BLaER1 treated with 17β-estradiol and CSF1 and Interleukin-3, amounts not matched to agents 10 nM and 100 nM (cell line): ENCODE data around the gene XRCC4.

Source experiments
- H3K27ac ChIP-seq, 11 experiments: shearing (Covaris generic); formaldehyde crosslinking; 2 replicates each; pipeline ENCODE4 v1.8.1; 2022
- H3K27me3 ChIP-seq, 11 experiments: shearing (Covaris generic); formaldehyde crosslinking; 2 replicates each; pipeline ENCODE4 v1.8.1; 2022
- H3K36me3 ChIP-seq, 11 experiments: shearing (Covaris generic); formaldehyde crosslinking; 2 replicates each; pipeline ENCODE4 v1.8.1; 2022
- H3K4me1 ChIP-seq, 10 experiments: shearing (Covaris generic); formaldehyde crosslinking; 2 replicates each; pipeline ENCODE4 v1.8.1; 2022
- H3K4me2 ChIP-seq, 11 experiments: shearing (Covaris generic); formaldehyde crosslinking; 2 replicates each; pipeline ENCODE4 v1.8.1; 2022
- H3K4me3 ChIP-seq, 10 experiments: shearing (Covaris generic); formaldehyde crosslinking; 2 replicates each; pipeline ENCODE4 v1.8.1; 2022
- H3K9ac ChIP-seq, 11 experiments: shearing (Covaris generic); formaldehyde crosslinking; 2 replicates each; pipeline ENCODE4 v1.8.1; 2022
- H3K9me3 ChIP-seq, 11 experiments: shearing (Covaris generic); formaldehyde crosslinking; replicated peaks in 1 of 11; 2 replicates each; pipeline ENCODE4 v1.8.1; 2022
- H4K20me1 ChIP-seq, 11 experiments: shearing (Covaris generic); formaldehyde crosslinking; 2 replicates each; pipeline ENCODE4 v1.8.1; 2022
- Cebpa-rat ChIP-seq, 11 experiments: shearing (Covaris generic); IDR thresholded peaks; 2 replicates each; pipeline ENCODE4 v1.8.1; 2022

The XRCC4 gene

GRCh38 chr5:83306572-83307241 is 229.4 kb downstream of the XRCC4 start:
- peaks cover 0 to 22% (median 0%) of the 10 kb centered on the region in 11 experiments; a peak in 6 of 22 replicates for H3K36me3 ChIP-seq
- peak in 7 of 11 experiments; percentile 30 to 82 (median 77); a peak in 9 of 22 replicates for TF ChIP-seq Cebpa-rat (IDR thresholded peaks at IDR 0.05)
- H4K20me1 ChIP-seq, result no peaks in the 10 kb centered on the region
- peaks cover 6 to 40% (median 8%) of the 10 kb centered on the region in 11 experiments; a peak in 19 of 22 replicates for H3K9me3 ChIP-seq
- peak overlapping the region; percentile 22 to 77 (median 57); a peak in 20 of 22 replicates for H3K4me2 ChIP-seq
- peaks cover 0 to 71% (median 26%) of the 10 kb centered on the region in 10 experiments; a peak in 18 of 20 replicates for H3K4me1 ChIP-seq
- H3K4me3 ChIP-seq, result no peak overlapping the region
- H3K27ac ChIP-seq, result peak overlapping the region; percentile 58 to 99 (median 83)
- H3K9ac ChIP-seq, result peak overlapping the region in 9 of 11 experiments; percentile 15 to 84 (median 68); a peak in 16 of 22 replicates
- no peaks in the 10 kb centered on the region for H3K27me3 ChIP-seq

GRCh38 chr5:83312663-83313062 is 235.3 kb downstream of the XRCC4 start:
- peak overlapping the region in 7 of 11 experiments; percentile 40 to 99 (median 86); a peak in 13 of 22 replicates for H3K27ac ChIP-seq
- H3K36me3 ChIP-seq, result peaks cover 0 to 29% (median 4%) of the 10 kb centered on the region in 11 experiments; a peak in 6 of 22 replicates
- H3K4me1 ChIP-seq, result peaks cover 0 to 65% (median 20%) of the 10 kb centered on the region in 10 experiments; a peak in 13 of 20 replicates
- H3K4me2 ChIP-seq, result peak overlapping the region in 7 of 11 experiments; percentile 2 to 77 (median 51); a peak in 11 of 22 replicates
- H3K27me3 ChIP-seq, result no peaks in the 10 kb centered on the region
- H3K9ac ChIP-seq, result peak overlapping the region in 5 of 11 experiments; percentile 48 to 79 (median 72); a peak in 8 of 22 replicates
- H3K9me3 ChIP-seq, result peaks cover 13 to 41% (median 19%) of the 10 kb centered on the region in 11 experiments
- no peaks in the 10 kb centered on the region for H4K20me1 ChIP-seq
- H3K4me3 ChIP-seq, result no peak overlapping the region
- TF ChIP-seq Cebpa-rat (IDR thresholded peaks at IDR 0.05), result peak in 4 of 11 experiments; percentile 22 to 44 (median 32); a peak in 4 of 22 replicates

GRCh38 chr5:83313436-83313835 is 236.1 kb downstream of the XRCC4 start:
- Histone ChIP-seq H4K20me1 (no peaks in the 10 kb centered on the region), H3K4me3 (no peak overlapping the region), H3K9ac (peak overlapping the region in 5 of 11 experiments; percentile 30 to 76 (median 72); a peak in 9 of 22 replicates), H3K27ac (peak overlapping the region in 7 of 11 experiments; percentile 25 to 99 (median 86); a peak in 13 of 22 replicates), H3K36me3 (peaks cover 0 to 29% (median 4%) of the 10 kb centered on the region in 11 experiments; a peak in 6 of 22 replicates), H3K4me2 (peak overlapping the region in 6 of 11 experiments; percentile 18 to 77 (median 54); a peak in 9 of 22 replicates), H3K9me3 (peaks cover 13 to 41% (median 19%) of the 10 kb centered on the region in 11 experiments), H3K4me1 (peaks cover 0 to 58% (median 17%) of the 10 kb centered on the region in 10 experiments; a peak in 11 of 20 replicates), H3K27me3 (no peaks in the 10 kb centered on the region)
- TF ChIP-seq Cebpa-rat (IDR thresholded peaks at IDR 0.05), result no peak

GRCh38 chr5:83321483-83322055 is 244.2 kb downstream of the XRCC4 start:
- Histone ChIP-seq H3K27ac (peak overlapping the region in 5 of 11 experiments; percentile 69 to 85 (median 77); a peak in 11 of 22 replicates), H4K20me1 (no peaks in the 10 kb centered on the region), H3K36me3 (0 out of 22 replicates have a peak, but pooled peaks cover 0 to 7% (median 0%) of the 10 kb centered on the region in 11 experiments), H3K4me3 (no peak overlapping the region), H3K4me1 (peaks cover 0 to 56% (median 4%) of the 10 kb centered on the region in 10 experiments; a peak in 9 of 20 replicates), H3K9ac (peak overlapping the region in 1 of 11 experiments; percentile 55; a peak in 1 of 22 replicates), H3K9me3 (peaks cover 0 to 32% (median 0%) of the 10 kb centered on the region in 11 experiments; a peak in 6 of 22 replicates), H3K27me3 (no peaks in the 10 kb centered on the region), H3K4me2 (peak overlapping the region in 2 of 11 experiments; percentile 29 to 53; a peak in 4 of 22 replicates)
- no peak for TF ChIP-seq Cebpa-rat (IDR thresholded peaks at IDR 0.05)

GRCh38 chr5:83322273-83322924 is 245.1 kb downstream of the XRCC4 start:
- peak overlapping the region in 4 of 11 experiments; percentile 10 to 46 (median 36); a peak in 6 of 22 replicates for H3K4me2 ChIP-seq
- TF ChIP-seq Cebpa-rat (IDR thresholded peaks at IDR 0.05), result no peak
- H4K20me1 ChIP-seq, result no peaks in the 10 kb centered on the region
- H3K27ac ChIP-seq, result peak overlapping the region in 6 of 11 experiments; percentile 39 to 85 (median 76); a peak in 10 of 22 replicates
- peaks cover 0 to 32% (median 0%) of the 10 kb centered on the region in 11 experiments; a peak in 6 of 22 replicates for H3K9me3 ChIP-seq
- H3K27me3 ChIP-seq, result no peaks in the 10 kb centered on the region
- no peak overlapping the region; a peak in 4 of 22 replicates for H3K9ac ChIP-seq
- H3K4me1 ChIP-seq, result peaks cover 0 to 56% (median 4%) of the 10 kb centered on the region in 10 experiments; a peak in 9 of 20 replicates
- 0 out of 22 replicates have a peak, but pooled peaks cover 0 to 7% (median 0%) of the 10 kb centered on the region in 11 experiments for H3K36me3 ChIP-seq
- no peak overlapping the region for H3K4me3 ChIP-seq

- peaks cover 0 to 42% (median 0%) of the 10 kb centered on the region in 11 experiments; a peak in 7 of 22 replicates for H3K9me3 ChIP-seq
- peak overlapping the region in 5 of 11 experiments; percentile 51 to 85 (median 77); a peak in 10 of 22 replicates for H3K27ac ChIP-seq
- H3K4me1 ChIP-seq, result peaks cover 0 to 56% (median 4%) of the 10 kb centered on the region in 10 experiments; a peak in 9 of 20 replicates
- peak overlapping the region in 3 of 11 experiments; percentile 24 to 44 (median 36); a peak in 5 of 22 replicates for H3K4me2 ChIP-seq
- peak overlapping the region in 1 of 11 experiments; percentile 18; a peak in 1 of 22 replicates for H3K9ac ChIP-seq
- no peak for TF ChIP-seq Cebpa-rat (IDR thresholded peaks at IDR 0.05)
- no peaks in the 10 kb centered on the region for H3K27me3 ChIP-seq
- H3K4me3 ChIP-seq, result no peak overlapping the region
- H3K36me3 ChIP-seq, result peaks cover 0 to 7% (median 0%) of the 10 kb centered on the region in 11 experiments; a peak in 1 of 22 replicates
- no peaks in the 10 kb centered on the region for H4K20me1 ChIP-seq
Observed at GRCh38 chr5:83323557-83324180, 246.3 kb downstream of the XRCC4 start.

GRCh38 chr5:83331842-83332241 is 254.5 kb downstream of the XRCC4 start:
- TF ChIP-seq Cebpa-rat (IDR thresholded peaks at IDR 0.05), result no peak

More at GRCh38 chr5:83331842-83332241, 254.5 kb downstream of the XRCC4 start:
- peaks cover 0 to 21% (median 0%) of the 10 kb centered on the region in 10 experiments; a peak in 2 of 20 replicates for H3K4me1 ChIP-seq
- H3K27ac ChIP-seq, result no peak overlapping the region
- no peak overlapping the region for H3K4me3 ChIP-seq
- H3K4me2 ChIP-seq, result no peak overlapping the region
- H4K20me1 ChIP-seq, result no peaks in the 10 kb centered on the region
- peaks cover 0 to 25% (median 0%) of the 10 kb centered on the region in 11 experiments; a peak in 6 of 22 replicates for H3K9me3 ChIP-seq
- H3K27me3 ChIP-seq, result no peaks in the 10 kb centered on the region
- no peak overlapping the region for H3K9ac ChIP-seq
- H3K36me3 ChIP-seq, result peaks cover 0 to 6% (median 0%) of the 10 kb centered on the region in 11 experiments; a peak in 1 of 22 replicates
